Skin of body (tissue), 2 donors: ENCODE results near the gene BCAR3. TPM values are rescaled to one million over a fixed set of nuclear protein-coding genes. Genes with fewer than 3 reads are reported as not detected.

Experiments
- DNase-seq: peaks from one replicate; lab custom pipeline; 2025; lab: John Stamatoyannopoulos, UW
- total RNA-seq: library from RNA; depleted of rRNA; stranded (reverse); fragments of >200 nt; gene quantifications from one replicate; pipeline ENCODE4 v1.2.3, GENCODE V29; 2014

The BCAR3 gene
- total RNA-seq, 1 donor from 2014 or later, result 14.2 TPM

- DNase-seq, result no peak
These were observed 42.7 kb downstream of the BCAR3 start for GRCh38 chr1:93638981-93639380.

- no peak for DNase-seq
These were observed 43.3 kb downstream of the BCAR3 start for GRCh38 chr1:93638307-93638847.

GRCh38 chr1:93636712-93637111, 44.9 kb downstream of the BCAR3 start:
- no peak for DNase-seq

GRCh38 chr1:93635614-93636543, 45.8 kb downstream of the BCAR3 start:
- DNase-seq, result peak; percentile 39

- no peak for DNase-seq
These were observed 48.3 kb downstream of the BCAR3 start for GRCh38 chr1:93633313-93633712.

GRCh38 chr1:93631626-93632365, 49.8 kb downstream of the BCAR3 start:
- DNase-seq, result no peak

GRCh38 chr1:93630168-93630567, 51.5 kb downstream of the BCAR3 start:
- DNase-seq, result no peak

GRCh38 chr1:93629101-93630059, 52.3 kb downstream of the BCAR3 start:
- peak; percentile 79 for DNase-seq

- no peak for DNase-seq
These were observed 53.0 kb downstream of the BCAR3 start for GRCh38 chr1:93628681-93629080.

GRCh38 chr1:93625582-93626327, 55.9 kb downstream of the BCAR3 start:
- DNase-seq, result no peak

- no peak for DNase-seq
These were observed 57.8 kb downstream of the BCAR3 start for GRCh38 chr1:93623875-93624274.

- no peak for DNase-seq
These were observed 58.2 kb downstream of the BCAR3 start for GRCh38 chr1:93623436-93623835.

- no peak for DNase-seq
These were observed 60.4 kb downstream of the BCAR3 start for GRCh38 chr1:93621246-93621645.

GRCh38 chr1:93620841-93621210, 60.8 kb downstream of the BCAR3 start:
- DNase-seq, result no peak

GRCh38 chr1:93620172-93620840, 61.3 kb downstream of the BCAR3 start:
- peak; percentile 80 for DNase-seq

GRCh38 chr1:93619507-93620171, 62.0 kb downstream of the BCAR3 start:
- no peak for DNase-seq

- DNase-seq, result no peak
These were observed 63.8 kb downstream of the BCAR3 start for GRCh38 chr1:93617670-93618499.

- no peak for DNase-seq
These were observed 64.5 kb downstream of the BCAR3 start for GRCh38 chr1:93616996-93617669.
